ENCODE results near the gene PIK3CA.

GRCh38 chr3:179288845-179289244, 140.7 kb downstream of the PIK3CA start:
- TF ChIP-seq CTCF (conservative IDR thresholded peaks at IDR 0.05; ENCODE audit: low read depth in 2 of 2) (no peak), EZH2phosphoT487 (IDR thresholded peaks at IDR 0.05; ENCODE audit: unreplicated experiment) (no peak), POLR2AphosphoS5 (IDR thresholded peaks at IDR 0.05; ENCODE audit: low read depth) (no peak), JUNB (IDR thresholded peaks at IDR 0.05; ENCODE audit: unreplicated experiment) (no peak), CREB1 (CRISPR knock-in tag; IDR thresholded peaks at IDR 0.05; ENCODE audit: low read depth) (no peak), REST (IDR thresholded peaks at IDR 0.05; ENCODE audit: unreplicated experiment) (no peak)
